ENCODE data around the gene LEMD1. TPM values are rescaled to one million over a fixed set of nuclear protein-coding genes. Genes with fewer than 3 reads are reported as not detected.
A peak's percentile ranks its signal among the peaks of the same experiment; 100 is the strongest.

The LEMD1 gene
- total and polyA plus RNA-seq, 3 donors from 2014 or later: 35.2 to 83.2 (median 71.1) TPM

DNA sequence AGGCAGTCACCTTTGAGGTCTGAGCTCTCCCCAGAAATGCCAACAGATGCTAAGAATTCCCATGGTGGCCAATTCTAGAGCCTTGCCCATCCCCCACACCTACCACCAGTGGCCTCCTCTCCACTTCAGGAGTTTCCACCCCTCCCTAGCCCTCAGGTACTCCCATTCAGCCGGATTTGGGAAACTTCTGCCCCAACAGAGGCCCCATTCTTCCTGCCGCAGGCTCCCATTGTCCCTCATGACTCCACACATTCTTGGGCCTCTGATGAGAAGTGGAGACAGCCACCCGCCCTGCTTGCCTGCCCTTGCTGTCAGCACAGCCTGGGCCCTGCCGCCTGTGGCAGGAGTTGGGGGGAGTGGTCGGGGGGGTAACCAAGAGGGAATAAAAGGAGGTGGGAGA is 29.3 kb upstream of the LEMD1 start:
- TF ChIP-seq, protein P1, sequence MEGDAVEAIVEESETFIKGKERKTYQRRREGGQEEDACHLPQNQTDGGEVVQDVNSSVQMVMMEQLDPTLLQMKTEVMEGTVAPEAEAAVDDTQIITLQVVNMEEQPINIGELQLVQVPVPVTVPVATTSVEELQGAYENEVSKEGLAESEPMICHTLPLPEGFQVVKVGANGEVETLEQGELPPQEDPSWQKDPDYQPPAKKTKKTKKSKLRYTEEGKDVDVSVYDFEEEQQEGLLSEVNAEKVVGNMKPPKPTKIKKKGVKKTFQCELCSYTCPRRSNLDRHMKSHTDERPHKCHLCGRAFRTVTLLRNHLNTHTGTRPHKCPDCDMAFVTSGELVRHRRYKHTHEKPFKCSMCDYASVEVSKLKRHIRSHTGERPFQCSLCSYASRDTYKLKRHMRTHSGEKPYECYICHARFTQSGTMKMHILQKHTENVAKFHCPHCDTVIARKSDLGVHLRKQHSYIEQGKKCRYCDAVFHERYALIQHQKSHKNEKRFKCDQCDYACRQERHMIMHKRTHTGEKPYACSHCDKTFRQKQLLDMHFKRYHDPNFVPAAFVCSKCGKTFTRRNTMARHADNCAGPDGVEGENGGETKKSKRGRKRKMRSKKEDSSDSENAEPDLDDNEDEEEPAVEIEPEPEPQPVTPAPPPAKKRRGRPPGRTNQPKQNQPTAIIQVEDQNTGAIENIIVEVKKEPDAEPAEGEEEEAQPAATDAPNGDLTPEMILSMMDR (IDR thresholded peaks at IDR 0.05): no peak
- TF ChIP-seq POLR2A (IDR thresholded peaks at IDR 0.05): no peak
- H3K4me3 ChIP-seq: no peak overlapping the region
- H3K27me3 ChIP-seq: no peaks in the 10 kb centered on the region
- intact Hi-C loops (cut with DNase I; ENCODE audit: low total_unique reads): no loop called here
- no peaks in the 10 kb centered on the region for H3K36me3 ChIP-seq (ENCODE audit: low read depth, missing control alignments)
- H3K4me1 ChIP-seq: peaks cover 60% of the 10 kb centered on the region
- no peak for DNase-seq
- WGBS, 2 donors: 78 to 84% methylated on average over 5 of the region's 5 CpGs
- no peaks in the 10 kb centered on the region for H3K9me3 ChIP-seq
- H3K27ac ChIP-seq: peak overlapping the region in 1 of 2 donors; percentile 73

DNA sequence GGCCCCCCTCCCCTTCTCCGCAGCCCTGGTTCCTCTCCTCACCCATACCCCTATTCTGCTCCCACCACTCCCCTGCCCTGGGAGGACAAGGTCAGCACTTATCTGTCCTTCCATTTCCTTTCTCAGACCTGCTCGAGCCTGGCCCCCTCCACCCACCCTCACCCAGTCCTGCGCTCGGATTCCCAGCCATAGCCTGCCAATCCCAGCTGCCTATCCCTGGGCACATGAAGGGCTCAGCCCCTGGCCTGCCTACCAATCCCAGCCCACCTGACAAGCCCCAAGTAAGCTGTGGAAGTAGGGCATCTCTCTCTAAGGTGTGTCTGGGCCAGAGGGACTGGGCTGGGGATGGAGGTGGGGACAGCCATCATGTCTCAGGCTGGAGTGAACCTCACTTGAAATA is 28.6 kb upstream of the LEMD1 start:
- Histone ChIP-seq H3K9me3 (no peaks in the 10 kb centered on the region), H3K36me3 (ENCODE audit: low read depth, missing control alignments) (no peaks in the 10 kb centered on the region), H3K4me3 (no peak overlapping the region), H3K27me3 (no peaks in the 10 kb centered on the region), H3K4me1 (peaks cover 58% of the 10 kb centered on the region), H3K27ac (peak overlapping the region; percentile 41 to 73)
- peak; percentile 47 for DNase-seq
- TF ChIP-seq, protein P1 (IDR thresholded peaks at IDR 0.05): no peak
- TF ChIP-seq POLR2A (IDR thresholded peaks at IDR 0.05): no peak
- intact Hi-C loops (cut with DNase I; ENCODE audit: low total_unique reads): no loop called here
- WGBS, 2 donors: 59 to 87% methylated on average over 4 of the region's 4 CpGs

DNA sequence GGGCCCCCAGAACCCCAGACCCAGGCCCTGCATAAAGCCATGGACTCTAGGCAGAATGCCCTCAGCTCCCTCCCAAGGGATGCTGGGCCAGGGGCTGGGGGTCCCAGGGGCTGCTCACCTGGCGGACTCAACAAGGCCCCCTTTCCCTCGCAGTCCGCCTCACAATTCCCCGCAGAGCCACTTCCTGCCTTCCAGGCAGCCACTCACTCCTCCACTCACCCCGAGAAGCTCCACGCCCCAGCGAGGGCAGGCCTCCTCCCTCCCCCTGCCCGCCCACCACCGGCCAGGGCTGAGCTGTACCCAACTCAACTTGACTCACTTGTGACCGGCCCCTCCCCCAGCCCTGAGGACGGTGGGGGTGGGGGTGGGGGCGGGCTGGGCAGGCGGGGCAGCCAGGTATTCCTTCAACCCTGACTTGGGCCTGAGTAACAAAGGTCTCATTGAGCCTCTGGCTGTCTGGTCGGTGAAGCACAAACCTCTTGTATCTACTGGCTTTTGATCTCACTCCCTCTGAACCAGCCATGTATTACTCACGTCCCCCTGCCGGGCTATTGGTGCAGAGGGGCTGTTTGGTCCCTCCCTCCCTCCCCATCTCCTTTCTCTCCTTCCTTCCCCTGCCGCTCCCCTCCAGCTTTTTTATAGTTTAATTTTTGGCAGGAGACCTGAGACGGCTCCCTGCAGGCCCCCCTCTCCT is 28.0 kb upstream of the LEMD1 start:
- Histone ChIP-seq H3K4me3 (peak overlapping the region in 1 of 2 donors; percentile 62), H3K27ac (peak overlapping the region; percentile 41 to 73), H3K27me3 (no peaks in the 10 kb centered on the region), H3K4me1 (peaks cover 59% of the 10 kb centered on the region), H3K9me3 (no peaks in the 10 kb centered on the region), H3K36me3 (ENCODE audit: low read depth, missing control alignments) (no peaks in the 10 kb centered on the region)
- no peak for TF ChIP-seq POLR2A (IDR thresholded peaks at IDR 0.05)
- TF ChIP-seq, protein P1 (IDR thresholded peaks at IDR 0.05): no peak
- intact Hi-C loops (cut with DNase I; ENCODE audit: low total_unique reads): no loop called here
- WGBS, 2 donors: 63 to 68% methylated on average over 12 to 18 of the region's 18 CpGs
- DNase-seq: peak; percentile 84

DNA sequence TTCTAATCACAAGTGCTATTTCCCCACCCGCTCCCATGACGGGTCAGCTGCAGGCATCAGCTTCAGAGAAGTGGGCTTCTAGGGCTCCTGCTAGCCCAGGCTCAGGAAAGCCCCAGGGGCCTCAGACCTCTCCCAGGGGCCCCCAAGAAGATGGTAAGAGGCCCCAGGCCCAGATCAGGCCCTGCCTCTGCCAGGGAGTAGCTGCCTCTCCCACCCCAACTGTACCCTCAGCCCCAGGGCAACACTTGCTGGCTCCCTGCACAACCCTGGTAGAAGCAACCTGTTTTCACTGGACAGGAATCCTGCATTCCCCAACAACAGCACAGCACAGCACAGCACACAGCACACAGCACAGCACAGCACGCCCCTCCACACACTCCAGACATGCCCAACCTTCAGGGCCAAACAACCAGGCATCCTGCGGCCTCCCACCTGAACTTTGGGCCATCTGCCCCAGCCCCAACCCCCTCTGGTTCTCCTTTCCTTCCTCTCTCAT is 27.4 kb upstream of the LEMD1 start:
- DNase-seq: no peak
- peaks cover 59% of the 10 kb centered on the region for H3K4me1 ChIP-seq
- H3K36me3 ChIP-seq (ENCODE audit: low read depth, missing control alignments): no peaks in the 10 kb centered on the region
- H3K27ac ChIP-seq: peak overlapping the region; percentile 41 to 73
- no peak for TF ChIP-seq POLR2A (IDR thresholded peaks at IDR 0.05)
- TF ChIP-seq, protein P1 (IDR thresholded peaks at IDR 0.05): no peak
- H3K9me3 ChIP-seq: no peaks in the 10 kb centered on the region
- intact Hi-C loops (cut with DNase I; ENCODE audit: low total_unique reads): no loop called here
- H3K4me3 ChIP-seq: peak overlapping the region in 1 of 2 donors; percentile 62
- 72 to 93% methylated on average over 2 to 4 of the region's 4 CpGs for WGBS, 2 donors
- no peaks in the 10 kb centered on the region for H3K27me3 ChIP-seq
